DND-41 (cell line): Measurements from ENCODE around the gene DEPP1.

Source experiments
- EZH2 ChIP-seq: IDR thresholded peaks from 3 replicates; pipeline ENCODE4 v1.6.1; 2012; ENCODE audit warnings: borderline replicate concordance, low read depth, mild to moderate bottlenecking, moderate library complexity, low read length, inconsistent platforms; ENCODE audit not compliant: severe bottlenecking
- TF ChIP-seq, protein P1 (sequence below): IDR thresholded peaks from 2 replicates; pipeline ENCODE4 v1.5.1; 2012; ENCODE audit warnings: borderline replicate concordance, low read length, moderate library complexity, mild to moderate bottlenecking; ENCODE audit not compliant: poor library complexity, severe bottlenecking; ENCODE audit errors: extremely low read depth

DNA sequence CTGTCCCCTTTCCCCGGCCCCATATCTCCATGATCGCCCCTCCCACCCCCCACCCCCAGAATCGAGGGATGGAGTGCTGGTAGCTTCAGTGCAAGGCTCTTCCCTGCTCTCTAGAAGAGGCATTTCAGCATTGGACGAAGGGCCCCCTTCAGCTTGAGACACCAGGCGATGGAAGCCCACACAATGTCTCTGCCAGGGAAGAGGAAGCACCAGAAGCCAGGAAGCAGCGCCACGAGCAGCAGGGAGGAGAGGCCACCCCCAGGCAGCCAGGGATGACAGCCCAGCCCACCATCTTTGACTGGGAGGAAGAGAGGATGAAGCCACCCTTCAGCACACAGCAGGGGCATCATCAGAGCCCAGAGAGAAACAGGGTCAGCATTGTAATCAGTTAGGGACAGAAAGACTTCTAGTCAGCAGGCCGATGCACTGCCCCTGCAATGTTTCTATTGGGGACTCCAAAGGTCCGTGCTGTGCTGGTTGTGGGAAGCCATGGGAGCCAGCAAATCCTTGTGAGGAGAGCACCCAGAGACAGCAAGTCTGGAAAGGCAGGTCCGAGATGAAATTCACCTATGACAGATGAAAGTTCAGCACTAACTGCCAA lies 51.8 kb downstream of the DEPP1 start:
- TF ChIP-seq, protein P1, sequence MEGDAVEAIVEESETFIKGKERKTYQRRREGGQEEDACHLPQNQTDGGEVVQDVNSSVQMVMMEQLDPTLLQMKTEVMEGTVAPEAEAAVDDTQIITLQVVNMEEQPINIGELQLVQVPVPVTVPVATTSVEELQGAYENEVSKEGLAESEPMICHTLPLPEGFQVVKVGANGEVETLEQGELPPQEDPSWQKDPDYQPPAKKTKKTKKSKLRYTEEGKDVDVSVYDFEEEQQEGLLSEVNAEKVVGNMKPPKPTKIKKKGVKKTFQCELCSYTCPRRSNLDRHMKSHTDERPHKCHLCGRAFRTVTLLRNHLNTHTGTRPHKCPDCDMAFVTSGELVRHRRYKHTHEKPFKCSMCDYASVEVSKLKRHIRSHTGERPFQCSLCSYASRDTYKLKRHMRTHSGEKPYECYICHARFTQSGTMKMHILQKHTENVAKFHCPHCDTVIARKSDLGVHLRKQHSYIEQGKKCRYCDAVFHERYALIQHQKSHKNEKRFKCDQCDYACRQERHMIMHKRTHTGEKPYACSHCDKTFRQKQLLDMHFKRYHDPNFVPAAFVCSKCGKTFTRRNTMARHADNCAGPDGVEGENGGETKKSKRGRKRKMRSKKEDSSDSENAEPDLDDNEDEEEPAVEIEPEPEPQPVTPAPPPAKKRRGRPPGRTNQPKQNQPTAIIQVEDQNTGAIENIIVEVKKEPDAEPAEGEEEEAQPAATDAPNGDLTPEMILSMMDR: no peak
- no peak for TF ChIP-seq EZH2
